Measurements from ENCODE around the gene ACTMAP. TPM values are rescaled to one million over a fixed set of nuclear protein-coding genes. Genes with fewer than 3 reads are reported as not detected.
A peak's percentile ranks its signal among the peaks of the same experiment; 100 is the strongest.

ACTMAP gene
- total and polyA plus RNA-seq, 2 of the 8 experiments (the other 6 are each of a cell fraction or from before 2014, with no cell fraction given), result 24.1 to 26.5 TPM

- H3K4me2 ChIP-seq (ENCODE audit: insufficient read depth in 1 of 2, low read depth in 2 of 2, low read length in 2 of 2), result peak overlapping the region; percentile 67 to 91
- 6% methylated on average over 34 of the region's 40 CpGs; no CpG with 5 or more reads in 1 of the 2 experiments for WGBS, 2 experiments (ENCODE audit: extremely low coverage in 1 of 2, insufficient coverage in 1 of 2, insufficient read length in 1 of 2, insufficient replicate concordance in 2 of 2, low coverage in 1 of 2, low lambda C conversion rate in 2 of 2, missing lambda C conversion rate in 1 of 2)
- H3K14ac ChIP-seq (ENCODE audit: insufficient read length), result no peak overlapping the region
- ChIA-PET CTCF (ENCODE audit: partially characterized antibody) (interaction anchor here (0.7 to 1.7 kb wide), 3 partner anchors 10 to 136 kb away, joined by 3 to 4 read pairs (median 3); no protein-coding TSS in a partner anchor), POLR2A (ENCODE audit: partially characterized antibody) (interaction anchor here (0.8 to 15.7 kb wide), 15 partner anchors 8 to 192 kb away, joined by 3 to 241 read pairs (median 9); partner anchors contain the start of genes ACTMAP, COQ8B, ITPKC and MIA)
- H3K9me3 ChIP-seq (ENCODE audit: insufficient read depth in 2 of 2, low read depth in 1 of 2, low read length in 1 of 2), result no peaks in the 10 kb centered on the region
- peak overlapping the region; percentile 79 to 91 (median 88) for H3K9ac ChIP-seq (replicated peaks in 1 of 4; ENCODE audit: extremely low read depth in 1 of 4, low read depth in 3 of 4, low read length in 3 of 4)
- peak overlapping the region; percentile 3 for H4K5ac ChIP-seq (ENCODE audit: insufficient read length, low read depth, low read length)
- peak overlapping the region; percentile 82; the same call in 1 of the 2 replicates for H2BK5ac ChIP-seq (ENCODE audit: low read depth, low read length)
- H2AK5ac ChIP-seq (ENCODE audit: low read depth, low read length), result peak overlapping the region; percentile 83; the same call in 1 of the 2 replicates
- peak overlapping the region; percentile 92 for H3K27ac ChIP-seq (ENCODE audit: low read depth, low read length)
- no peaks in the 10 kb centered on the region for H3K27me3 ChIP-seq (replicated peaks in 1 of 4; ENCODE audit: control insufficient read depth in 3 of 4, extremely low read depth in 1 of 4, insufficient read depth in 3 of 4, low read length in 3 of 4)
- peaks cover 3 to 32% (median 6%) of the 10 kb centered on the region in 4 experiments; a peak in 6 of 8 replicates for H3K36me3 ChIP-seq (ENCODE audit: control insufficient read depth in 2 of 4, insufficient read depth in 4 of 4, low read length in 3 of 4)
- H4K20me1 ChIP-seq (replicated peaks in 1 of 2; ENCODE audit: control insufficient read depth in 1 of 2, insufficient read depth in 2 of 2, low read length in 2 of 2), result peaks cover 28 to 38% of the 10 kb centered on the region in 2 experiments
- H3K18ac ChIP-seq (ENCODE audit: extremely low read depth, low read length), result peak overlapping the region; percentile 68
- no peak overlapping the region for H2BK20ac ChIP-seq (ENCODE audit: low read length)
- no peak overlapping the region for H3K23ac ChIP-seq (ENCODE audit: insufficient read length)
- H3K56ac ChIP-seq (replicated peaks; ENCODE audit: insufficient read length, low read depth, low read length), result no peak overlapping the region
- H3K79me1 ChIP-seq (ENCODE audit: low read depth, low read length), result peaks cover 27% of the 10 kb centered on the region
- H4K91ac ChIP-seq (replicated peaks; ENCODE audit: insufficient read length, low read length), result no peak overlapping the region
- no peak overlapping the region for H2BK120ac ChIP-seq (replicated peaks; ENCODE audit: low read depth, low read length)
- FAIRE-seq (no peak), DNase-seq (ENCODE audit: low read depth in 1 of 2, low spot score in 2 of 2) (peak in 1 of 2 experiments; percentile 73)
- no peak overlapping the region for H2AFZ ChIP-seq (ENCODE audit: low read length)
- H3K23me2 ChIP-seq (ENCODE audit: low read depth, low read length), result peaks cover 6% of the 10 kb centered on the region
- H2BK15ac ChIP-seq (ENCODE audit: low read length), result no peak overlapping the region
- peak; percentile 40; the same call in 1 of the 2 replicates for TF ChIP-seq POLR2AphosphoS5 (IDR thresholded peaks at IDR 0.05; ENCODE audit: low read depth, low read length)
- no peak for TF ChIP-seq KDM4A (IDR thresholded peaks at IDR 0.05; ENCODE audit: low read depth, low read length, severe bottlenecking)
- TF ChIP-seq SP4 (IDR thresholded peaks at IDR 0.05; ENCODE audit: low read length), result no peak
- no peak for TF ChIP-seq CTBP2 (IDR thresholded peaks at IDR 0.05; ENCODE audit: borderline replicate concordance, insufficient read depth, insufficient read length, low read length)
- TF ChIP-seq YY1 (IDR thresholded peaks at IDR 0.05; ENCODE audit: low read depth, low read length), result no peak
- TF ChIP-seq EZH2 (IDR thresholded peaks at IDR 0.05; ENCODE audit: low read depth, low read length, severe bottlenecking), result no peak
- TF ChIP-seq POLR2A (IDR thresholded peaks at IDR 0.05; ENCODE audit: control extremely low read depth in 1 of 2, low read depth in 2 of 2, low read length in 2 of 2), result peak in 1 of 2 experiments; percentile 77; a peak in 2 of 3 replicates
- TF ChIP-seq SP1 (IDR thresholded peaks at IDR 0.05; ENCODE audit: low read depth, low read length), result no peak
- no peak for TF ChIP-seq BACH1 (IDR thresholded peaks at IDR 0.05; ENCODE audit: low read length)
- TF ChIP-seq BRCA1 (IDR thresholded peaks at IDR 0.05; ENCODE audit: low read depth, low read length), result no peak
- no peak overlapping the region for H3K4ac ChIP-seq (replicated peaks; ENCODE audit: insufficient read length, low read depth, low read length)
- H3K4me3 ChIP-seq (ENCODE audit: extremely low read depth in 1 of 4, insufficient read depth in 2 of 4, low read depth in 3 of 4, low read length in 4 of 4), result peak overlapping the region; percentile 90 to 99 (median 92)
- H3K79me2 ChIP-seq (ENCODE audit: control insufficient read depth in 1 of 2, insufficient read depth in 2 of 2, low read length in 2 of 2), result peaks cover 14 to 54% of the 10 kb centered on the region in 2 experiments
- peaks cover 0 to 45% (median 24%) of the 10 kb centered on the region in 4 experiments; a peak in 6 of 7 replicates for H3K4me1 ChIP-seq (replicated peaks in 1 of 4; ENCODE audit: control insufficient read depth in 3 of 4, insufficient read depth in 4 of 4, low read length in 3 of 4)
- peak overlapping the region; percentile 92; the same call in 1 of the 2 replicates for H4K8ac ChIP-seq (ENCODE audit: extremely low read depth, insufficient read depth, low read length)
- 0 out of 2 replicates have a peak overlapping the region, but pooled peaks have one; percentile 39 for H2BK12ac ChIP-seq (ENCODE audit: low read depth, low read length)
Measured at GRCh38 chr19:40799558-40800338, 49.5 kb upstream of the ACTMAP start.

Measured in H1 (cell line).